Gastrocnemius medialis (tissue), 4 donors: ENCODE results near the gene RSU1.

ENCODE experiments used
- CTCF ChIP-seq, 5 experiments: fragments of 450-650 bp in 3 of 5; fragments of 200-600 bp in 2 of 5; sonication (generic) in 2 of 5; IDR thresholded peaks in 4 of 5; conservative IDR thresholded peaks in 1 of 5; 1 replicate in 4 of 5; 2 replicates in 1 of 5; pipeline ENCODE4 v1.5.1; 2016 to 2019; ENCODE audit warnings: antibody characterized with exemption in 5 of 5, mild to moderate bottlenecking in 3 of 5, moderate library complexity in 3 of 5
- POLR2A ChIP-seq, 2 donors: fragments of 450-650 bp; IDR thresholded peaks; one replicate each; pipeline ENCODE4 v1.6.1; 2017; ENCODE audit warnings: antibody characterized with exemption in 2 of 2, mild to moderate bottlenecking in 2 of 2, moderate library complexity in 2 of 2

DNA sequence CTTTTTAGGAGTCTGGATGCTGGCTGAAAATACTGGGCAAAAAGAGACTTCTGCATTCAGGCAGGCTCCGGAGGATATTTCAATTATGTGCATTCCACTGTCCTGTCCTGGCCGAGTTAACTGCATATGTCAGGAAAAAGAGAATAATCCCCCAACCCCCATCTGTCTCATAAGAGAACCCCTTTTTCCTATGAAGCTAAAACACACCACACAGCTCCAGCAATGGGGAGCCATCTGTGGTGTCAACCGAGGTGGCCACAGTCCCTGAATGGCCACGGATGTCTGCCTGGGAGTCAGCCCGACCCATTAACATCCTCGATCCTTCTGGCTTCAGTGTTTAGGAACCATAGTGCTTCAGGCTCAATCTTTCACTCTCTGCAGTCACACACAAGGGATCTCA is 70.4 kb downstream of the RSU1 start:
- no peak for TF ChIP-seq CTCF (IDR thresholded peaks at IDR 0.05 in 4 of 5, conservative IDR thresholded peaks at IDR 0.05 in 1 of 5)
- no peak for TF ChIP-seq POLR2A (IDR thresholded peaks at IDR 0.05)
